ENCODE results near the gene RIPOR2.

DNA sequence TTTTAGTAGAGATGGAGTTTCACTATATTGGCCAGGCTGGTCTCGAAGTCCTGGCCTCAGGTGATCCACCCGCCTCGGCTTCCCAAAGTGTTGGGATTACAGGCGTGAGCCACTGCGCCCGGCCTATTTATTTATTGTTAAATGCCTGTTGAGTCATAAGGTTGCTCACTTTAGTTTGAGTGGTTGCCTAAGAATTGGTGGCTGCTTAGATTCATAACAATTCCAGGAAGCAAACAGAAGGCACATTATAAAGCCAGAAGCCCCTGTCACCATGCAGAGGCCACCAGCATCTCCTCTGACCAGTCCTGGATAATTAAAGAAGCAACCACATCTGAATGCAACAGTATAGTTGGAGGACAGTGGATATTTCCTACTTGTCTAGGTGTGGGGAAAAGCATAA, 113.1 kb downstream of the RIPOR2 start:
- TF ChIP-seq EZH2phosphoT487 (IDR thresholded peaks at IDR 0.05; ENCODE audit: insufficient read depth, low read depth): no peak
- no peak for TF ChIP-seq EZH2 (IDR thresholded peaks at IDR 0.05; ENCODE audit: insufficient read depth, poor library complexity, severe bottlenecking)

Measured in GM23248 (cell line).